ENCODE data around the gene MARCKS.
"Not testable (repeated sequence)": the region's sequence is repeated elsewhere in the genome, so short reads cannot be mapped to it uniquely, and the experiment has no call there.

MARCKS gene

GRCh38 chr6:113888493-113888892 is 31.3 kb downstream of the MARCKS start:
- no peak for DNase-seq

- DNase-seq = no peak
Measured at GRCh38 chr6:113888956-113889630, 31.9 kb downstream of the MARCKS start.

GRCh38 chr6:113893451-113893850 is 36.3 kb downstream of the MARCKS start:
- no peak for DNase-seq

GRCh38 chr6:113893866-113894265 is 36.7 kb downstream of the MARCKS start:
- DNase-seq = no peak

- no peak for DNase-seq
Measured at GRCh38 chr6:113894712-113895674, 37.8 kb downstream of the MARCKS start.

GRCh38 chr6:113901482-113901881 is 44.3 kb downstream of the MARCKS start:
- DNase-seq = no peak

- no peak for DNase-seq
Measured at GRCh38 chr6:113903666-113904330, 46.7 kb downstream of the MARCKS start.

- no peak for DNase-seq
Measured at GRCh38 chr6:113907102-113907815, 50.1 kb downstream of the MARCKS start.

- no peak for DNase-seq
Measured at GRCh38 chr6:113908801-113909200, 51.7 kb downstream of the MARCKS start.

- peak; percentile 49 for DNase-seq
Measured at GRCh38 chr6:113909224-113909856, 52.2 kb downstream of the MARCKS start.

GRCh38 chr6:113910285-113910684 is 53.1 kb downstream of the MARCKS start:
- not testable (repeated sequence) for DNase-seq

All from NCI-H1092 (cell line).